HG02870 (cell line): ENCODE data around the gene CAT.
A peak's percentile ranks its signal among the peaks of the same experiment; 100 is the strongest.

Experiments used
- ATAC-seq: cut with Tn5 transposase; IDR thresholded peaks from one replicate; pipeline ENCODE4 v1.9.1; 2021; ENCODE audit warnings: mild to moderate bottlenecking, moderate library complexity; ENCODE audit not compliant: unreplicated experiment

CAT gene

GRCh38 chr11:34493926-34494595 is 55.3 kb downstream of the CAT start:
- ATAC-seq: no peak

- no peak for ATAC-seq
Observed at GRCh38 chr11:34495239-34495723, 56.5 kb downstream of the CAT start.

- no peak for ATAC-seq
Observed at GRCh38 chr11:34495724-34496377, 57.1 kb downstream of the CAT start.

- ATAC-seq: no peak
Observed at GRCh38 chr11:34499719-34500500, 61.2 kb downstream of the CAT start.

GRCh38 chr11:34501500-34501899 is 62.8 kb downstream of the CAT start:
- ATAC-seq: no peak

GRCh38 chr11:34501949-34502348 is 63.2 kb downstream of the CAT start:
- ATAC-seq: no peak

- no peak for ATAC-seq
Observed at GRCh38 chr11:34502949-34503348, 64.2 kb downstream of the CAT start.

DNA sequence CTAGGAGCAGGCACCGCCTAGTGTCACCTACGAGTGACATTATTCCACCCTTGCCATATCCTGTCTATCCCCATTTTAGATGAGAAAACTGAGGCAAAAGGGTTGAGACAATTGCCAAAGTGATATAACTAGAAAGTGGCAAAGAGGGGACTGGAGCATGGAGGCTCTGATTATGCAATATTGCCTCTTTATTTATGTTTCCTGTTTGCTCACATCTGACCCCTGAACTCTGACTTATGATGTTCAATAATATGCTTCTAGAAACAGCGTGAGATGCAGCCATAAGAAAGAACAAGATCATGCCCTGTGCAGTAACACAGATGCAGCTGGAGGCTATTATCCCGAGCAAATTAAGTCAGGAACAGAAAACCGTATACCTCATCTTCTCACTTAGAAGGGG is 67.1 kb downstream of the CAT start:
- ATAC-seq: no peak

- ATAC-seq: no peak
Observed at GRCh38 chr11:34507156-34507555, 68.4 kb downstream of the CAT start.

DNA sequence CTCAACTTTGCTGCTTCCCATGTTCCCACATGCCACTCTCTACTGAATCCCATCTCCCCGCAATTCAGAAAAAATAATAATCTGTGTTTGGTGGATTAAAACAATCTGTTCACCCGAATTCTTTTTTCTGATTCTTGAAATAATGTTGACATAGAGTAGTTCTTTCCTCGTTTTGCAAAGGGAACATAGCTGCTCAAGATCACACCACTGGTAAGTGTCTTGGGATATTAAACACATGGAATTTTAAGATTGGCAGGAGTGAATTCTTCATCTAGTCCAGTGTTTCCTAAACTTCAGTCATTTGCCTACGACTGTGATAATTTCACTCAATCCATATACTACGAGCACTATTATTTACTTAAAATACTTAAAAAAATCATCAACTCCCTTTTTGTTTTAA is 68.9 kb downstream of the CAT start:
- ATAC-seq: no peak

DNA sequence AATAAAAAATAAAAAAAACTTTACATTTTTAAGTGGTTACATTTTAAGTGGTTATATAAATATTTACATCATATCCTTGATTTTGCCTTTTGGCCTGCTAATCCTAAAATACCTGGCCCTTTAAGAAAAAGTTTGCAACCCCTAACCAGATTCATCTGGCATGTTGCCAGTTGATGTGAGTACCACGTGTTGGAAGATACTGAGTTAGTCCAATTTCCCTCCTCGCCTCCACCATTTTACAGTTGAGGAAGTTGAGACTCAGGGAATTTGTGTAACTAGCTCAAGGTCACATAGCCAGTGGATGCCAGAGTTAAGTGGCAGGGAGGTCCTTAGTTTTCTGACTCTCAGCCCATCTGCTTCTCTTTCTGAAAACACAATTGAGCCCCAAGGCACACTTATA is 69.8 kb downstream of the CAT start:
- ATAC-seq: no peak

GRCh38 chr11:34509336-34509876 is 70.7 kb downstream of the CAT start:
- no peak for ATAC-seq

GRCh38 chr11:34510218-34510617 is 71.5 kb downstream of the CAT start:
- ATAC-seq: no peak

DNA sequence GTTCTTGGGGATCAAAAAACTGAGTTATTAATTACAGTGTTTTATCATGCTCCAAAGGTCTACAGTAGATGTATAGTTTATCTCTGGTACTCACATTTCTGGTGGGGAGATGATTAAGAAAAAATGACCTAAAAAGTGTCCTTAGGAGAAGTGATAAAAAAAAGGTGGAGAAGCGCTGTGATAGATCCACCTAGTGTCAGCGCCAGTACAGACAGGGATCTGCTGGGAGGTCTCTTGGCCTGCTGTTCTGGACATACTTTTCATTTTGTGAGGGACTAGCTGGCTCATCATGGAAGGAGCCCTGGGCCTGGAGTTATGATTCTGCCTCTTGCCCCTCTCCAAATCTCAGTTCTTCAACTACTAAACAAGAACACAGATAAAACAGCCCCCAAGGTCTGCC is 71.9 kb downstream of the CAT start:
- no peak for ATAC-seq

- ATAC-seq: peak; percentile 87
Observed at GRCh38 chr11:34512840-34513681, 74.3 kb downstream of the CAT start.

DNA sequence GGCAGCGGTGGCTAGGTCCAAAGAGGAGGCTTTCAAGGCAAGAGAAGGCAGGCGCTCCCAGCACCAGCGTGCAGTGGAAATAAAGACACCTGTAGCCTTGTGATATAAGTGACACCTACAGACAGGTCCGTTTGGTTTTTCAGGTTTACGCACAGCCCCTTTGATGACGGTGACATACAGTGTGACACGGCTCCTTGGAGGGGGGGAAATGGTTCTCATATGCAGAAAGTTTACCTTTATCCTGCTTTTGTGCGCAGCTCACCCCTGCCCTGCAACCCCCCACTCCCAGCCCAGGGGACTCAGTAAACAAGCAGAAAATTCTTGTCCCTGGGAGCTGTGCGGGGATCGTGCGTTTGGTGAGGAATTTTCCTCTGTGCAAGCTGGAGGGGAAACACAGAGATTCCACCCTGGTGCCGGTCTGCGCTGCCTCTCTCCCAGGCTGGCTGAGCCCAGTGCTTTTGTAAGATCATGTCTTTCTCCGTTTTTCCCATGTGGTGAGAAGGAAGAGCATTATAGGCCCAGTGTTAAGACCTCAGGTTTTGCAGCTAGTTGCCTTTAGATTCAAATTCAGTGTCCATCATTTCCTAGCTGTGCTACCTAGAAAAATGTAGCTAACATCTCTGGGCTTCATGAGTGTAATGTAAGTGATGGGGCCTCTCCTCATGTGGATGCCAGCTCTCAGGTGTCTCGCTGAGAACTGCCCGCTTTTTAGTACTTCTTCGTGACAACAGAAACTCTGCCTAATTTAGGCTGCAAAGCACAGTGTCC is 75.1 kb downstream of the CAT start, which contains the start of gene ELF5:
TSS of gene ELF5 (minus strand) at position 113 of the 768 bp plus-strand sequence. CDS start 8,045 bp downstream, outside the sequence.
- no peak for ATAC-seq

- ATAC-seq: no peak
Observed at GRCh38 chr11:34514597-34514996, 75.9 kb downstream of the CAT start.

DNA sequence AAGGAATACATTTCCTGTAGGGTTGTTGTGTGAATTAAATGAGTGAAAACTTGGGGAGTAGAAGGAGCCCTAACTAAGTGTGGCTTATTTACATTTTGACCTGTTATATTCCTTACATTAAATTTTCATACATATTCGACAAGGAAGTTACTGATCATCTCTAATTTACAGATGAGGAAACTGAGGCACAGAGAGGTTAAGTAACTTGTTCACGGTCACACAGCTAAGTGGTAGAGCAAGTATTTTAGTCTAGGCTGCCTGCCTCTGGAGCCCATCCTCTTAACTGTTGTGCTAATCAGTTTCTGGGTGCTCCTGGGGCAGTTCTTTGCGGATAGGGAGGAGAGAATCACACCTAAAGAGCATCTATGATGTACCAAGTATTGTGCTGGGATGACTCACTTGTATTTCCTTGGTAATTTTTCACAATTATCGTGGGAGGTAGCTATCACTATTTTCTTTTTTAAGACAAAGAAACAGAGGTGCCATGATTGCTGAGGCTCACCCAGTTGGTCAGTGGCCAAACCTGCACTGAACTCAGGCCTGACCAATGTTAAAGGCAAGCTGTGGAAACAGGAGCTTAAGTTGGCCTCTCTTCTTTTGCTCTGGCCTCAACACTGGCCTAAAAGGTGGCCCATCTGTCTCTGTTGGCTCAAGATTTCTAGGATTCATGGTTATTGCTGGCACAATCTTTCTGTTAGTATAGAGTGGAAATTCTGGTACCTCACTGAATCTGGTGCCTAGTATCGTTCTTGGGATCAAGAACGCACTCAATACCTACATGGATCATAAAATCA is 77.7 kb downstream of the CAT start:
- no peak for ATAC-seq
